Measurements from ENCODE around the gene TSPAN10.

- TF ChIP-seq, protein P1, sequence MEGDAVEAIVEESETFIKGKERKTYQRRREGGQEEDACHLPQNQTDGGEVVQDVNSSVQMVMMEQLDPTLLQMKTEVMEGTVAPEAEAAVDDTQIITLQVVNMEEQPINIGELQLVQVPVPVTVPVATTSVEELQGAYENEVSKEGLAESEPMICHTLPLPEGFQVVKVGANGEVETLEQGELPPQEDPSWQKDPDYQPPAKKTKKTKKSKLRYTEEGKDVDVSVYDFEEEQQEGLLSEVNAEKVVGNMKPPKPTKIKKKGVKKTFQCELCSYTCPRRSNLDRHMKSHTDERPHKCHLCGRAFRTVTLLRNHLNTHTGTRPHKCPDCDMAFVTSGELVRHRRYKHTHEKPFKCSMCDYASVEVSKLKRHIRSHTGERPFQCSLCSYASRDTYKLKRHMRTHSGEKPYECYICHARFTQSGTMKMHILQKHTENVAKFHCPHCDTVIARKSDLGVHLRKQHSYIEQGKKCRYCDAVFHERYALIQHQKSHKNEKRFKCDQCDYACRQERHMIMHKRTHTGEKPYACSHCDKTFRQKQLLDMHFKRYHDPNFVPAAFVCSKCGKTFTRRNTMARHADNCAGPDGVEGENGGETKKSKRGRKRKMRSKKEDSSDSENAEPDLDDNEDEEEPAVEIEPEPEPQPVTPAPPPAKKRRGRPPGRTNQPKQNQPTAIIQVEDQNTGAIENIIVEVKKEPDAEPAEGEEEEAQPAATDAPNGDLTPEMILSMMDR (IDR thresholded peaks at IDR 0.05), result no peak
- TF ChIP-seq POLR2A (IDR thresholded peaks at IDR 0.05), result no peak
Measured at GRCh38 chr17:81631482-81631881, 5.5 kb upstream of the TSPAN10 start.

Data from uterus (tissue), 2 donors.